IMR-90 (cell line): Measurements from ENCODE around the gene PPP1R27. TPM values are rescaled to one million over a fixed set of nuclear protein-coding genes. Genes with fewer than 3 reads are reported as not detected.

Experiments
- ATAC-seq: fragments of 200-7000 bp; cut with Tn5 transposase; 2 replicates; pipeline ENCODE4 v1.9.1; 2020; ENCODE audit warnings: low read depth, mild to moderate bottlenecking, moderate library complexity
- BruUV-seq: library from RNA; stranded (reverse); fragments of 400-500 nt; replicated peaks from 2 replicates; lab custom pipeline; 2021; lab: Mats Ljungman, UMichigan
- CTCF ChIA-PET: fragments of 300-600 bp; formaldehyde crosslinking; extraction: SDS; loops from one replicate; lab custom pipeline; 2021; ENCODE audit warnings: antibody characterized with exemption; lab: Yijun Ruan, JAX
- POLR2A ChIA-PET: fragments of 300-600 bp; sonication (Branson Sonifier 250); formaldehyde crosslinking; loops from one replicate; lab custom pipeline; 2022; ENCODE audit warnings: antibody characterized with exemption; ENCODE audit not compliant: unreplicated experiment; lab: Charles Lee
- DNase-seq: peaks from one replicate; pipeline ENCODE4 v3.0.0; 2013
- H2AFZ ChIP-seq: replicated peaks from 2 replicates; pipeline ENCODE3; 2013; ENCODE audit warnings: low read length, mild to moderate bottlenecking; ENCODE audit not compliant: poor library complexity
- H2AK5ac ChIP-seq: 2 replicates; pipeline ENCODE4 v1.6.1; 2013; ENCODE audit warnings: low read depth, low read length, inconsistent platforms
- H2AK9ac ChIP-seq: replicated peaks from 2 replicates; pipeline ENCODE3; 2013; ENCODE audit warnings: mild to moderate bottlenecking, low read depth, low read length, moderate library complexity; ENCODE audit not compliant: poor library complexity
- H2BK120ac ChIP-seq: 2 replicates; pipeline ENCODE4 v1.6.1; 2013; ENCODE audit warnings: low read depth, low read length, inconsistent platforms
- H2BK15ac ChIP-seq: 3 replicates; pipeline ENCODE4 v1.6.1; 2013; ENCODE audit warnings: low read depth, low read length, inconsistent platforms
- H2BK20ac ChIP-seq: 2 replicates; pipeline ENCODE4 v1.6.1; 2013; ENCODE audit warnings: low read depth, mild to moderate bottlenecking, inconsistent platforms, low read length, moderate library complexity
- H2BK5ac ChIP-seq: 2 replicates; pipeline ENCODE4 v1.6.1; 2013; ENCODE audit warnings: mild to moderate bottlenecking, low read depth, low read length, inconsistent platforms; ENCODE audit not compliant: poor library complexity, severe bottlenecking
- H3K14ac ChIP-seq: replicated peaks from 2 replicates; pipeline ENCODE4 v1.6.1; 2013; ENCODE audit warnings: low read depth, low read length, inconsistent platforms
- H3K18ac ChIP-seq: 2 replicates; pipeline ENCODE4 v1.6.1; 2013; ENCODE audit warnings: low read depth, low read length, control low read depth
- H3K23ac ChIP-seq: 2 replicates; pipeline ENCODE4 v1.6.1; 2013; ENCODE audit warnings: low read depth, low read length, inconsistent platforms
- H3K27ac ChIP-seq: 2 replicates; pipeline ENCODE4 v1.5.1; 2013; ENCODE audit warnings: mild to moderate bottlenecking, control low read depth, low read length; ENCODE audit not compliant: insufficient read depth
- H3K27me3 ChIP-seq: 2 replicates; pipeline ENCODE4 v1.6.1; 2013; ENCODE audit warnings: low read length; ENCODE audit not compliant: control insufficient read depth, insufficient read depth
- H3K36me3 ChIP-seq: 2 replicates; pipeline ENCODE4 v1.6.1; 2013; ENCODE audit warnings: low read length, mixed read lengths; ENCODE audit not compliant: control insufficient read depth, insufficient read depth
- H3K4ac ChIP-seq: 2 replicates; pipeline ENCODE4 v1.6.1; 2013; ENCODE audit warnings: low read depth, low read length, inconsistent platforms
- H3K4me1 ChIP-seq: 2 replicates; pipeline ENCODE4 v1.6.1; 2013; ENCODE audit warnings: low read length, mixed read lengths; ENCODE audit not compliant: control insufficient read depth, insufficient read depth
- H3K4me2 ChIP-seq: 2 replicates; pipeline ENCODE4 v1.6.1; 2013; ENCODE audit warnings: low read depth, mild to moderate bottlenecking, control low read depth, low read length, moderate library complexity
- H3K4me3 ChIP-seq: 2 replicates; pipeline ENCODE4 v1.5.1; 2013; ENCODE audit warnings: low read depth, mild to moderate bottlenecking, control low read depth, low read length, moderate library complexity; ENCODE audit not compliant: insufficient read depth
- H3K56ac ChIP-seq: 2 replicates; pipeline ENCODE4 v1.6.1; 2013; ENCODE audit warnings: low read length, inconsistent platforms; ENCODE audit not compliant: insufficient read depth; ENCODE audit errors: extremely low read depth
- H3K79me1 ChIP-seq, 2 experiments: 2 replicates each; pipeline ENCODE4 v1.6.1; 2013; ENCODE audit warnings: low read length in 2 of 2, inconsistent platforms in 1 of 2, low read depth in 1 of 2
- H3K9ac ChIP-seq: 2 replicates; pipeline ENCODE4 v1.6.1; 2013; ENCODE audit warnings: low read depth, low read length, control low read depth
- H3K9me1 ChIP-seq: 2 replicates; pipeline ENCODE4 v1.6.1; 2013; ENCODE audit warnings: low read length, inconsistent platforms; ENCODE audit not compliant: insufficient read depth
- H3K9me3 ChIP-seq: 2 replicates; pipeline ENCODE4 v1.6.1; 2013; ENCODE audit warnings: low read length; ENCODE audit not compliant: control insufficient read depth, insufficient read depth
- H4K20me1 ChIP-seq: 2 replicates; pipeline ENCODE4 v1.6.1; 2013; ENCODE audit warnings: low read length, inconsistent platforms; ENCODE audit not compliant: insufficient read depth
- H4K5ac ChIP-seq: 2 replicates; pipeline ENCODE4 v1.6.1; 2013; ENCODE audit warnings: mild to moderate bottlenecking, low read depth, low read length, control low read depth
- H4K8ac ChIP-seq, 2 experiments: 2 replicates each; pipeline ENCODE4 v1.6.1; 2013; ENCODE audit warnings: low read depth in 2 of 2, low read length in 2 of 2, control low read depth in 1 of 2, inconsistent platforms in 1 of 2
- H4K91ac ChIP-seq: 2 replicates; pipeline ENCODE4 v1.6.1; 2013; ENCODE audit warnings: low read depth, low read length, inconsistent platforms; ENCODE audit not compliant: insufficient read depth
- CEBPB ChIP-seq: IDR thresholded peaks from 2 replicates; pipeline ENCODE4 v1.6.1; 2012; ENCODE audit warnings: low read depth, low read length, improper control_type of control experiment
- WGBS, 2 experiments: methylation state at CpG; one replicate each; pipeline versions ENCODE4 v1.1.5 to v1.1.7; 2013; ENCODE audit warnings: missing lambda C conversion rate in 2 of 2; ENCODE audit not compliant: insufficient read length in 1 of 2; ENCODE audit errors: extremely low coverage in 2 of 2; 5-methylcytosine and 5-hydroxymethylcytosine counted together
- dilution Hi-C: fragments of 300-500 bp; cut with HindIII; formaldehyde crosslinking; loops from one replicate; pipeline ENCODE4 v1.14.3; 2018; ENCODE audit warnings: low sequenced_read_pairs; ENCODE audit not compliant: unreplicated experiment
- in situ Hi-C: fragments of 300-500 bp; cut with MboI; formaldehyde crosslinking; loops from 3 replicates; pipeline ENCODE4 v1.14.3; 2019; ENCODE audit warnings: low sequenced_read_pairs, inconsistent platforms, mixed read lengths
- intact Hi-C: fragments of 100-400 bp; cut with micrococcal nuclease; formaldehyde crosslinking; loops from 2 replicates; pipeline ENCODE4 v1.10.0; 2022
- polyA plus RNA-seq, 3 experiments: library from polyadenylated mRNA; depleted of rRNA; stranded (reverse); fragments of >200 nt; gene quantifications; 2 replicates each; pipeline ENCODE4 v1.2.3, GENCODE V29; 2012; ENCODE audit warnings: low replicate concordance in 1 of 3
- total RNA-seq: library from RNA; depleted of rRNA; stranded (reverse); fragments of >200 nt; gene quantifications from 2 replicates; pipeline ENCODE4 v1.2.3, GENCODE V29; 2012

The PPP1R27 gene
- total and polyA plus RNA-seq, 2 of the 4 experiments (the other 2 are of a cell fraction): 0.21 TPM; not detected in 1

DNA sequence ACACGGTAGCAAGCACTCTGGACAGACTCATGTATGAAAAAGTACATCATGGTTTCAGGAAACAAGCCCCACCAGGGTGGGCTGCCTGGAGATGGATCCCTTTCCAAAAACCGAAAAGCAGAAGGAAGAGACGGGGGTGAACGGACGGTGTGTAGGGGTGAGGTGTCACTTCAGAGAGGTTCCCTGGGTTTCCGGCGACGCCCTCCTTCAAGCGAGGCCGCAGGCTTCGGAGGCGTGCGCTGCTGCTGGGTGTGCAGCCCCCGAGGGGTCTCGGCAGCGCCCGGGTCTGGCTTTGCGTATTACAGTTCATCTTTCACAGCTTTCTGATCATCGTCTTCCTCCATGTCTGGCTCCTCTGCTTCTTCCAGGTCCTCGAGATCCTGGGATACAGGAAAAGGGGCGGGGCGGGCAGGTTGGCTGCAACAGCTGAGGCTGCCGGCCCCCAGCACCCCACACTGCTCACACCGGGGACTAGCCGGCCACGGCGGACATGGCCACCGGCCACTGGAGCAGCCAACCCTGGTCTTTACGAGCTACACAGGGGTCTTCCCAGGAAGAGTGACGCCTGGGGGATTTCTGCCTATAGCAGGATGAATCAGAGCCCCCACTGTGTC, 9.0 kb upstream of the PPP1R27 start:
- H3K23ac ChIP-seq: no peak overlapping the region
- H3K56ac ChIP-seq: no peak overlapping the region
- 94% methylated on average over 25 of the region's 30 CpGs; no CpG with 5 or more reads in 1 of the 2 experiments for WGBS, 2 experiments
- no peak overlapping the region for H3K4me2 ChIP-seq
- peak overlapping the region; percentile 42 for H2AK9ac ChIP-seq
- no peak overlapping the region for H4K8ac ChIP-seq
- no peak overlapping the region for H3K14ac ChIP-seq
- H3K27ac ChIP-seq: no peak overlapping the region
- no peaks in the 10 kb centered on the region for H3K27me3 ChIP-seq
- in situ Hi-C loops (no loop called here), intact Hi-C loops (no loop called here), dilution Hi-C loops (no loop called here)
- H2BK5ac ChIP-seq: no peak overlapping the region
- H2BK20ac ChIP-seq: no peak overlapping the region
- no peak overlapping the region for H3K4me3 ChIP-seq
- ChIA-PET CTCF (no interaction called here), POLR2A (no interaction called here)
- H4K91ac ChIP-seq: no peak overlapping the region
- H3K79me1 ChIP-seq: peaks cover 4 to 29% of the 10 kb centered on the region in 2 experiments; a peak in 3 of 4 replicates
- no peaks in the 10 kb centered on the region for H3K9me1 ChIP-seq
- no peak overlapping the region for H2BK120ac ChIP-seq
- BruUV-seq: no TSS peak
- no peaks in the 10 kb centered on the region for H3K4me1 ChIP-seq
- ATAC-seq (no peak), DNase-seq (no peak)
- no peak overlapping the region for H4K5ac ChIP-seq
- no peaks in the 10 kb centered on the region for H3K9me3 ChIP-seq
- H3K4ac ChIP-seq: no peak overlapping the region
- no peak overlapping the region for H3K18ac ChIP-seq
- H2BK15ac ChIP-seq: no peak overlapping the region
- no peak overlapping the region for H2AK5ac ChIP-seq
- no peak overlapping the region for H2AFZ ChIP-seq
- TF ChIP-seq CEBPB: no peak
- H3K9ac ChIP-seq: no peak overlapping the region
- H3K36me3 ChIP-seq: peaks cover 57% of the 10 kb centered on the region
- H4K20me1 ChIP-seq: peaks cover 46% of the 10 kb centered on the region
